ENCODE data around the gene TAMALIN.

The TAMALIN gene

DNA sequence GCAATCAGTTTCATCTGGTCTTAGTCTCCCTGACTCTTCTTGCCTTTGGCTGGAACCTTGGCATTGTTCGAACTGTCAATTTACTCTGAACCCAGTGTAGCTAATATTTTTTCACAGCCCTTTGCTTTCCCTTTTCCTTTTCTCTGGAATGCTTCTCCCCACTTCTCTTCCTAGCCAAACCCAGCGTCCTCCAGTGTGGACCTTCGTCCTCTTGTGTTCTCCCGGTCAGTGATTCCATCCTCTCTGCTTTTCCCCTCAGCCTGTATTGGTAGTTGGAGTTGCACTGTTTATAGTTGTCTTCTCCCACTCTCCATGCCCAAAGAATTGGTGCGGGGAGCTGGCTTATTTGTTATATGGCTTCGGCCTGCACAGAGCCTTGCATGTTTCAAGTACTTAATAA lies 45.9 kb upstream of the TAMALIN start:
- no peak for TF ChIP-seq CTCF (IDR thresholded peaks at IDR 0.05)
- no peak overlapping the region for H3K27ac ChIP-seq

DNA sequence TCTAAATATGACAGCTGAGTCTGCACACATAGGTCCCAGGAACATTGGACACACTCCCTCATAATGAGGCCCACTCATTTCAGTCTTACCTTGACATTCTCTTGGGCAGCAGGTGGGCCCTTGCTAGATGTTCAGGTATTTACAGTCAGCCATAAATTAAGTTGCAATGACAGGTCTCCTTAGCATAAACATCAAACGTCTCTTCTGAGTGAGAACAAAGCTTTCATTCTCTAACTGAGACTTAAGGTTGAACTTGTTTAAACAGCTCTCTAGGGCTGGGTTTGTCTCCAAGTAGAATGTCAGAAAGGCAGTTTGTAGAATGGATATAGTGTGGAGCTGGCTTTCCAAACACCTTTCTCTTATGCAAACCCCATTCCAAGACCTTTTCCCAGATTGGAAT lies 44.9 kb upstream of the TAMALIN start:
- H3K4me1 ChIP-seq = peaks cover 0 to 39% (median 19%) of the 10 kb centered on the region in 4 donors
- no peak for TF ChIP-seq CTCF (IDR thresholded peaks at IDR 0.05)
- intact Hi-C loops (cut with DNase I; ENCODE audit: low total_unique reads) = no loop called here
- H3K9me3 ChIP-seq = no peaks in the 10 kb centered on the region
- no peak for DNase-seq
- H3K27ac ChIP-seq = no peak overlapping the region
- H3K27me3 ChIP-seq = no peaks in the 10 kb centered on the region
- H3K36me3 ChIP-seq = peaks cover 0 to 4% (median 3%) of the 10 kb centered on the region in 3 donors
- H3K4me3 ChIP-seq = no peak overlapping the region

More for the DNA sequence above, 45.9 kb upstream of the TAMALIN start:
- Histone ChIP-seq H3K9me3 (no peaks in the 10 kb centered on the region), H3K4me3 (no peak overlapping the region), H3K27me3 (no peaks in the 10 kb centered on the region), H3K4me1 (peaks cover 0 to 44% (median 21%) of the 10 kb centered on the region in 4 donors), H3K36me3 (peaks cover 0 to 4% (median 3%) of the 10 kb centered on the region in 3 donors)
- DNase-seq = no peak
- intact Hi-C loops (cut with DNase I; ENCODE audit: low total_unique reads) = no loop called here

GRCh38 chr12:51962737-51963136 lies 44.0 kb upstream of the TAMALIN start:
- intact Hi-C loops (cut with DNase I; ENCODE audit: low total_unique reads) = no loop called here
- peaks cover 0 to 30% (median 19%) of the 10 kb centered on the region in 4 donors for H3K4me1 ChIP-seq
- peaks cover 0 to 4% (median 3%) of the 10 kb centered on the region in 3 donors for H3K36me3 ChIP-seq
- TF ChIP-seq CTCF (IDR thresholded peaks at IDR 0.05) = no peak
- no peak overlapping the region for H3K4me3 ChIP-seq
- no peak for DNase-seq
- no peak overlapping the region for H3K27ac ChIP-seq
- H3K27me3 ChIP-seq = no peaks in the 10 kb centered on the region
- H3K9me3 ChIP-seq = no peaks in the 10 kb centered on the region

DNA sequence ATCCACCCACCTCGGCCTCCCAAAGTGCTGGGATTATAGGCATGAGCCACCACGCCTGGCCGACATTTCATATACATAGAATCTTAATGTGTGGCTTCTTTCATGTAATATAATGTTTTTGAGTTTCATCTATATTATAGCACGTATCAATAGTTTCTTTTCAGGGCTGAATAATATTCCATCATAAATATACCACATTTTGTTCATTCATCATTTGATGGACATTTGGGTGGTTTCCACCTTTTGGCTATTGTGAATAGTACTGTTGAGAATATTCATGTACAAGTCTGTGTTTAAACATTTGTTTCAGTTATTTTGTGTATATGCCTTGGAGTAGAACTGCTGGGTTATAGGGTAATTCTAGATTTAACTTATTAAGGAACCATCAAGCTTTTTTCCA lies 43.3 kb upstream of the TAMALIN start:
- TF ChIP-seq CTCF (IDR thresholded peaks at IDR 0.05) = no peak
- Histone ChIP-seq H3K27ac (no peak overlapping the region), H3K9me3 (no peaks in the 10 kb centered on the region), H3K4me3 (no peak overlapping the region), H3K4me1 (peaks cover 0 to 23% (median 16%) of the 10 kb centered on the region in 4 donors), H3K36me3 (peaks cover 0 to 4% (median 3%) of the 10 kb centered on the region in 3 donors), H3K27me3 (no peaks in the 10 kb centered on the region)
- intact Hi-C loops (cut with DNase I; ENCODE audit: low total_unique reads) = no loop called here
- DNase-seq = no peak

GRCh38 chr12:51969643-51970042 lies 37.1 kb upstream of the TAMALIN start:
- H3K4me3 ChIP-seq = no peak overlapping the region
- H3K9me3 ChIP-seq = no peaks in the 10 kb centered on the region
- no peaks in the 10 kb centered on the region for H3K27me3 ChIP-seq
- no peak for DNase-seq
- peaks cover 0 to 43% (median 29%) of the 10 kb centered on the region in 4 donors for H3K4me1 ChIP-seq
- intact Hi-C loops (cut with DNase I; ENCODE audit: low total_unique reads) = no loop called here
- H3K36me3 ChIP-seq = no peaks in the 10 kb centered on the region
- no peak overlapping the region for H3K27ac ChIP-seq
- no peak for TF ChIP-seq CTCF (IDR thresholded peaks at IDR 0.05)
